NCI-H748 (cell line): Measurements from ENCODE around the gene FNDC1.

Experiments used
- DNase-seq: peaks from one replicate; lab custom pipeline; 2025; ENCODE audit not compliant: unreplicated experiment; lab: John Stamatoyannopoulos, UW

Gene FNDC1

GRCh38 chr6:159157431-159157830, 11.8 kb upstream of the FNDC1 start:
- DNase-seq, result no peak

- DNase-seq, result no peak
Observed at GRCh38 chr6:159161839-159162238, 7.4 kb upstream of the FNDC1 start.

- DNase-seq, result no peak
Observed at GRCh38 chr6:159163901-159164370, 5.3 kb upstream of the FNDC1 start.

- peak; percentile 13 for DNase-seq
Observed at GRCh38 chr6:159168536-159169192, 536 bp upstream of the FNDC1 start.

- peak; percentile 51 for DNase-seq
Observed at GRCh38 chr6:159169557-159170332, 545 bp downstream of the FNDC1 start.

- no peak for DNase-seq
Observed at GRCh38 chr6:159170333-159170672, 1.1 kb downstream of the FNDC1 start.

GRCh38 chr6:159170999-159171712, 2.0 kb downstream of the FNDC1 start:
- DNase-seq, result no peak

- no peak for DNase-seq
Observed at GRCh38 chr6:159172091-159172491, 2.9 kb downstream of the FNDC1 start.

- DNase-seq, result peak; percentile 72
Observed at GRCh38 chr6:159174263-159174969, 5.2 kb downstream of the FNDC1 start.

GRCh38 chr6:159176913-159177312, 7.7 kb downstream of the FNDC1 start:
- no peak for DNase-seq

GRCh38 chr6:159178847-159179246, 9.6 kb downstream of the FNDC1 start:
- DNase-seq, result no peak

GRCh38 chr6:159180001-159180400, 10.8 kb downstream of the FNDC1 start:
- no peak for DNase-seq

- DNase-seq, result peak; percentile 14
Observed at GRCh38 chr6:159181914-159182313, 12.7 kb downstream of the FNDC1 start.

GRCh38 chr6:159184559-159184958, 15.4 kb downstream of the FNDC1 start:
- DNase-seq, result no peak

GRCh38 chr6:159190460-159190859, 21.3 kb downstream of the FNDC1 start:
- DNase-seq, result no peak

- DNase-seq, result no peak
Observed at GRCh38 chr6:159193923-159194322, 24.7 kb downstream of the FNDC1 start.

GRCh38 chr6:159194421-159194820, 25.2 kb downstream of the FNDC1 start:
- no peak for DNase-seq

- DNase-seq, result no peak
Observed at GRCh38 chr6:159196430-159196975, 27.3 kb downstream of the FNDC1 start.

- no peak for DNase-seq
Observed at GRCh38 chr6:159197251-159197650, 28.1 kb downstream of the FNDC1 start.

GRCh38 chr6:159201336-159201735, 32.1 kb downstream of the FNDC1 start:
- DNase-seq, result no peak
